Loucy (cell line): ENCODE measurements around the gene CREB3L4.
A peak's percentile ranks its signal among the peaks of the same experiment; 100 is the strongest.

Experiments
- H2AFZ ChIP-seq: fragments of 200-600 bp; sonication (generic); 2 replicates; pipeline ENCODE4 v1.6.0; 2016; ENCODE audit warnings: antibody characterized with exemption, mild to moderate bottlenecking, low read length, moderate library complexity
- H3F3A ChIP-seq: fragments of 200-600 bp; 2 replicates; pipeline ENCODE4 v1.6.0; 2016; ENCODE audit warnings: antibody characterized with exemption, low read depth, mild to moderate bottlenecking
- H3K27me3 ChIP-seq: fragments of 200-600 bp; sonication (generic); 2 replicates; pipeline ENCODE4 v1.6.1; 2014; ENCODE audit warnings: low read length, mild to moderate bottlenecking; ENCODE audit not compliant: insufficient read depth, poor library complexity, severe bottlenecking
- H3K36me3 ChIP-seq: fragments of 200-600 bp; sonication (generic); 2 replicates; pipeline ENCODE4 v1.6.1; 2016; ENCODE audit warnings: low read length; ENCODE audit not compliant: insufficient read depth
- H3K4me1 ChIP-seq: fragments of 200-600 bp; sonication (generic); 2 replicates; pipeline ENCODE4 v1.5.1; 2014; ENCODE audit warnings: low read length, mild to moderate bottlenecking; ENCODE audit not compliant: insufficient read depth, poor library complexity, severe bottlenecking
- H3K4me2 ChIP-seq: fragments of 200-600 bp; sonication (generic); 2 replicates; pipeline ENCODE4 v1.6.0; 2014; ENCODE audit warnings: antibody characterized with exemption, low read length, low read depth, mild to moderate bottlenecking; ENCODE audit not compliant: poor library complexity, severe bottlenecking
- H3K4me3 ChIP-seq: fragments of 200-600 bp; sonication (generic); 2 replicates; pipeline ENCODE4 v1.5.1; 2014; ENCODE audit warnings: low read length, mild to moderate bottlenecking, mixed read lengths; ENCODE audit not compliant: poor library complexity, severe bottlenecking
- H3K79me2 ChIP-seq: fragments of 200-600 bp; sonication (generic); 2 replicates; pipeline ENCODE4 v1.6.1; 2014; ENCODE audit warnings: low read length; ENCODE audit not compliant: insufficient read depth
- H3K9ac ChIP-seq: fragments of 200-600 bp; sonication (generic); 2 replicates; pipeline ENCODE4 v1.6.0; 2014; ENCODE audit warnings: mild to moderate bottlenecking, low read depth, low read length, moderate library complexity; ENCODE audit not compliant: poor library complexity, severe bottlenecking
- H3K9me2 ChIP-seq: fragments of 200-600 bp; sonication (generic); replicated peaks from 2 replicates; pipeline ENCODE4 v1.6.1; 2016; ENCODE audit warnings: low read depth, low read length, mixed read lengths
- H3K9me3 ChIP-seq: fragments of 200-600 bp; sonication (generic); 2 replicates; pipeline ENCODE4 v1.6.1; 2014; ENCODE audit warnings: mild to moderate bottlenecking, antibody characterized with exemption, low read length, low read depth; ENCODE audit not compliant: insufficient read depth
- H4K20me1 ChIP-seq: fragments of 200-600 bp; sonication (generic); 2 replicates; pipeline ENCODE4 v1.6.0; 2014; ENCODE audit warnings: antibody characterized with exemption, low read length, mild to moderate bottlenecking; ENCODE audit not compliant: insufficient read depth, poor library complexity, severe bottlenecking
- CTCF ChIP-seq: fragments of 200-600 bp; sonication (generic); conservative IDR thresholded peaks from 2 replicates; pipeline ENCODE4 v1.5.1; 2014; ENCODE audit warnings: mild to moderate bottlenecking, antibody characterized with exemption, low read length
- EZH2phosphoT487 ChIP-seq: fragments of 200-600 bp; IDR thresholded peaks from 2 replicates; pipeline ENCODE4 v1.6.1; 2018; ENCODE audit warnings: antibody characterized with exemption, mild to moderate bottlenecking, moderate library complexity, borderline replicate concordance

Gene CREB3L4

DNA sequence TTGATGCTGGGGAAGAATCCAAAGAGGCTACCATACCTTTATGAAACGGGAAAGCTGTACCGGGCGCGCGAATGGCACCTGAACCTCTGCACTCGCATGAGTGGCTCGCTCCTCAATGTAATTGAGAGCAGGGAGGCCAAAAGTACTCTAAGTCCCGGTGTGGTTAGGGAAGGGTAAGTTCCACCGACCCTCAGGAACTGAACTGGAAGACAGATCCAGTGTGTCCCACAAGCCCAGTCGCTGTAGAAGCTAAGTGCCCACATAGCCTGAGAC, 46.0 kb upstream of the CREB3L4 start:
- TF ChIP-seq CTCF (no peak), EZH2phosphoT487 (no peak)
- Histone ChIP-seq H3K4me2 (peak overlapping the region; percentile 94), H3K9ac (peak overlapping the region; percentile 96), H3F3A (no peaks in the 10 kb centered on the region), H3K9me3 (no peaks in the 10 kb centered on the region), H3K79me2 (peaks cover 63% of the 10 kb centered on the region), H3K9me2 (no peaks in the 10 kb centered on the region), H3K36me3 (peaks cover 4% of the 10 kb centered on the region; the same call in 1 of the 2 replicates), H3K4me1 (peaks cover 36% of the 10 kb centered on the region), H3K27me3 (no peaks in the 10 kb centered on the region), H4K20me1 (peaks cover 49% of the 10 kb centered on the region), H3K4me3 (peak overlapping the region; percentile 97), H2AFZ (no peak overlapping the region)

DNA sequence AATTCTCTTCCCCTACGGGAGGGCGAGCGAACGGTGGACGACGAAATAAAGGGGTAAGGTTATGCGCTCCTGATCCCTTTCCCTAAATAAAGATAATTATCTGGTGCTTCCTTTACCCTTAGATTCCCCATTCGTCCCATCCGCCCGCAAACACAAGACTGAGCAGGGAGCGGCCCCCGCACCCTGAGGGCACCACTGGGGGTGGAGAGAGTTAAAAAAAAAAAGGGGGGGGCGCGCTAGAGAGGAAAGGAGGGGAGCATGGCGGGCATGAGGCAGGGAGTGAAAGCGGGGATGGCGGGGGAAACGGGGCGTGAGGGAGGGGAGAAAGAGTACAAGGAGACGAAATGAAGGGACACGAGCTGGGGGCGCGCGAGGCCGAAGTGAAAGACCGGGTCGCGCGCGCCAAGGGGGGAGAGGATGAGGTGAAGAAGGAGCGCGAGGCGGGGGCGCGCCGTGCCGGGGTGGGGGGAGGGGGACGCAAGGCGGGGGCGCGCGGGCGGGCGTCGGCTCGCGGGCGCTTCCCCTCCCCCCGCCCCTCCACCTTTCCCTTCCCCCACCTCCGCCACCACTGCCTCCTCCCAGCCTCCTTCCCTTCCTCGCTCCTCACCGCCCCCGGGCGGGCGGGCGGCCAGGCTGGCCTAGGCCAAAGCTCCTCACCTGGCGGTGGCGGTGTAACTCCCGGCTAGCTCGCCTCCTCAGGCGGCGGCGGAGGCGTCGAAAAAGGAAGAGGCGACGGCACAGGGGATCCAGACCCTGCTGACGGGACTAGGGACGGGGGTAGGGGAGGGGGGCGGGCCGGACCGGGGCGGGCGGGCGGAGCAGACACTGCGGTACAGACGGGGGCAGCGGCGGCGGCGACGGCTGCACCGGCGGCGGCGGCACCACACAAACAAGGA, 45.4 kb upstream of the CREB3L4 start:
- TF ChIP-seq EZH2phosphoT487 (no peak), CTCF (peak; percentile 30; the same call in 1 of the 2 replicates)
- peaks cover 36% of the 10 kb centered on the region for H3K4me1 ChIP-seq
- peaks cover 4% of the 10 kb centered on the region; the same call in 1 of the 2 replicates for H3K36me3 ChIP-seq
- no peaks in the 10 kb centered on the region for H3K27me3 ChIP-seq
- H3K4me3 ChIP-seq = peak overlapping the region; percentile 97
- peak overlapping the region; percentile 59; the same call in 1 of the 2 replicates for H2AFZ ChIP-seq
- no peaks in the 10 kb centered on the region for H3K9me2 ChIP-seq
- peaks cover 46% of the 10 kb centered on the region for H4K20me1 ChIP-seq
- no peaks in the 10 kb centered on the region for H3F3A ChIP-seq
- H3K79me2 ChIP-seq = peaks cover 58% of the 10 kb centered on the region
- H3K9me3 ChIP-seq = no peaks in the 10 kb centered on the region
- H3K4me2 ChIP-seq = peak overlapping the region; percentile 94
- H3K9ac ChIP-seq = peak overlapping the region; percentile 96

- no peaks in the 10 kb centered on the region for H3K9me2 ChIP-seq
- no peak for TF ChIP-seq CTCF
- no peak for TF ChIP-seq EZH2phosphoT487
- H3K9ac ChIP-seq = peak within 1 kb of the TSS; percentile 96
- peaks cover 30% of the 10 kb centered on the region for H3K4me1 ChIP-seq
- peak within 1 kb of the TSS; percentile 97 for H3K4me3 ChIP-seq
- peaks cover 37% of the 10 kb centered on the region for H4K20me1 ChIP-seq
- H2AFZ ChIP-seq = peak within 1 kb of the TSS; percentile 83
- peaks cover 48% of the 10 kb centered on the region for H3K79me2 ChIP-seq
- no peaks in the 10 kb centered on the region for H3K36me3 ChIP-seq
- no peaks in the 10 kb centered on the region for H3K9me3 ChIP-seq
- peak within 1 kb of the TSS; percentile 94 for H3K4me2 ChIP-seq
- H3K27me3 ChIP-seq = no peaks in the 10 kb centered on the region
- H3F3A ChIP-seq = no peaks in the 10 kb centered on the region
These were observed 44.5 kb upstream of the CREB3L4 start, which contains the start of gene GATAD2B for GRCh38 chr1:153922972-153923925. Gene GATAD2B (minus strand): TSS chr1:153922972. CDS start chr1:153828347, 94,625 bp downstream.
